Kidney (tissue), 14 donors: ENCODE results near the gene OR10AG1. TPM values are rescaled to one million over a fixed set of nuclear protein-coding genes. Genes with fewer than 3 reads are reported as not detected.

Source experiments
- DNase-seq, 5 donors: peaks; one replicate each; pipeline ENCODE4 v3.0.0-alpha.2; 2013 to 2020
- FAIRE-seq: peaks from 2 replicates; lab custom pipeline; 2012; peaks lifted over from hg19 to GRCh38; lab: Jason Lieb, UNC
- H3K27ac ChIP-seq, 2 donors: one replicate each; pipeline ENCODE4 v1.7.0; 2013; ENCODE audit warnings: low read depth in 2 of 2, low read length in 2 of 2, inconsistent platforms in 1 of 2
- H3K27me3 ChIP-seq: one replicate; pipeline ENCODE4 v1.7.1; 2013; ENCODE audit warnings: low read length, inconsistent platforms; ENCODE audit not compliant: control insufficient read depth, insufficient read depth
- H3K36me3 ChIP-seq, 3 donors: one replicate each; pipeline versions ENCODE4 v1.7.0 to v1.7.1; 2013; ENCODE audit warnings: low read length in 3 of 3, control low read depth in 1 of 3, inconsistent platforms in 1 of 3; ENCODE audit not compliant: insufficient read depth in 3 of 3, control insufficient read depth in 2 of 3
- H3K4me1 ChIP-seq, 3 donors: one replicate each; pipeline versions ENCODE4 v1.7.0 to v1.7.1; 2013; ENCODE audit warnings: low read length in 3 of 3, inconsistent platforms in 1 of 3, low read depth in 1 of 3; ENCODE audit not compliant: control insufficient read depth in 2 of 3, insufficient read depth in 2 of 3
- H3K4me3 ChIP-seq, 3 donors: one replicate each; pipeline versions ENCODE4 v1.7.0 to v1.8.1; 2013; ENCODE audit warnings: low read length in 3 of 3, control low read depth in 1 of 3, inconsistent platforms in 1 of 3
- H3K9ac ChIP-seq, 3 donors: one replicate each; pipeline versions ENCODE4 v1.7.0 to v1.7.1; 2013; ENCODE audit warnings: low read length in 3 of 3, control low read depth in 1 of 3, inconsistent platforms in 1 of 3
- H3K9me3 ChIP-seq, 3 donors: one replicate each; pipeline versions ENCODE4 v1.7.0 to v1.7.1; 2013; ENCODE audit warnings: low read length in 3 of 3, control low read depth in 1 of 3, inconsistent platforms in 1 of 3; ENCODE audit not compliant: control insufficient read depth in 2 of 3, insufficient read depth in 1 of 3
- intact Hi-C: fragments of 100-400 bp; cut with DNase I; formaldehyde crosslinking; loops from one replicate; pipeline ENCODE4 v1.11.1; 2022
- polyA plus RNA-seq: library from polyadenylated mRNA; stranded (reverse); fragments of 350-450 nt; fragmentation: Illumina TruSeq; extraction: RNeasy Lipid Tissue Mini Kit (QIAGEN cat#74804); gene quantifications from one replicate; pipeline ENCODE4 v1.2.3, GENCODE V29; 2014; ENCODE audit warnings: low read depth, low replicate concordance; ENCODE audit not compliant: insufficient read depth
- total RNA-seq: library from RNA; stranded (reverse); fragmentation: NEBNext Ultra II Directional; extraction: Animal tissue kit (Norgen Biotek cat#: 25700); gene quantifications from one replicate; pipeline ENCODE4 v1.2.1, GENCODE V29; 2021
- TF ChIP-seq, protein P1 (sequence below): IDR thresholded peaks from 3 replicates; pipeline ENCODE4 v1.5.1; 2012; ENCODE audit warnings: mild to moderate bottlenecking, moderate library complexity, borderline replicate concordance; ENCODE audit not compliant: insufficient read depth; ENCODE audit errors: extremely low read depth
- donor health status: control.
- donor health status: control.
- donor health status: control.
- donor health status: control.
- donor health status: control.
- donor health status: DM: yes; HTN: yes; CAD: no.
- donor health status: Normal renal cell carcinoma (clear cell type).

The OR10AG1 gene
- total and polyA plus RNA-seq, 2 donors from 2014 or later, result not detected

DNA sequence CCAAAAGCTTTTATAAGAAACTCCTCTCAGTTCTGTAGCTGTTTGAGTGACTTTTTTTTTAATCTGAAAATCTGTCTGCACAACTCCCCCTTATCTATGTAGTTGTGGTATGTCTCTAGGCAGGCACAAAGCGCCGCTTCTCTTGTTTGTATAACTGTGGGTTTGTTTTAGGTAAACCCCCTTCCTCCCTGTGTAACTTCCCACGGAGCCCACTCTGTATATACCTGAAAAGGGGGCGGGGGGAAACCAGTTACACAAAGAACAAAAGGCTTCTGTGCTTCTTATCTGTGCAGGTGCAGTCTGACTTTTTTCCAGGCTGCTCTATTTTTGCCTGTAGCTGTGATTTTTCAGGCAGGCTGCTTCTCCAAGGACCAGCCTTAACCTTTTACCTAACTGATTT is 13.2 kb downstream of the OR10AG1 start:
- H3K4me1 ChIP-seq, result no peaks in the 10 kb centered on the region
- H3K9ac ChIP-seq, result no peak overlapping the region
- intact Hi-C loops, result no loop called here
- no peak overlapping the region for H3K27ac ChIP-seq
- no peaks in the 10 kb centered on the region for H3K9me3 ChIP-seq
- H3K27me3 ChIP-seq, result no peaks in the 10 kb centered on the region
- FAIRE-seq, result no peak
- TF ChIP-seq, protein P1, sequence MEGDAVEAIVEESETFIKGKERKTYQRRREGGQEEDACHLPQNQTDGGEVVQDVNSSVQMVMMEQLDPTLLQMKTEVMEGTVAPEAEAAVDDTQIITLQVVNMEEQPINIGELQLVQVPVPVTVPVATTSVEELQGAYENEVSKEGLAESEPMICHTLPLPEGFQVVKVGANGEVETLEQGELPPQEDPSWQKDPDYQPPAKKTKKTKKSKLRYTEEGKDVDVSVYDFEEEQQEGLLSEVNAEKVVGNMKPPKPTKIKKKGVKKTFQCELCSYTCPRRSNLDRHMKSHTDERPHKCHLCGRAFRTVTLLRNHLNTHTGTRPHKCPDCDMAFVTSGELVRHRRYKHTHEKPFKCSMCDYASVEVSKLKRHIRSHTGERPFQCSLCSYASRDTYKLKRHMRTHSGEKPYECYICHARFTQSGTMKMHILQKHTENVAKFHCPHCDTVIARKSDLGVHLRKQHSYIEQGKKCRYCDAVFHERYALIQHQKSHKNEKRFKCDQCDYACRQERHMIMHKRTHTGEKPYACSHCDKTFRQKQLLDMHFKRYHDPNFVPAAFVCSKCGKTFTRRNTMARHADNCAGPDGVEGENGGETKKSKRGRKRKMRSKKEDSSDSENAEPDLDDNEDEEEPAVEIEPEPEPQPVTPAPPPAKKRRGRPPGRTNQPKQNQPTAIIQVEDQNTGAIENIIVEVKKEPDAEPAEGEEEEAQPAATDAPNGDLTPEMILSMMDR, result no peak
- DNase-seq, result no peak
- no peaks in the 10 kb centered on the region for H3K36me3 ChIP-seq
- no peak overlapping the region for H3K4me3 ChIP-seq

DNA sequence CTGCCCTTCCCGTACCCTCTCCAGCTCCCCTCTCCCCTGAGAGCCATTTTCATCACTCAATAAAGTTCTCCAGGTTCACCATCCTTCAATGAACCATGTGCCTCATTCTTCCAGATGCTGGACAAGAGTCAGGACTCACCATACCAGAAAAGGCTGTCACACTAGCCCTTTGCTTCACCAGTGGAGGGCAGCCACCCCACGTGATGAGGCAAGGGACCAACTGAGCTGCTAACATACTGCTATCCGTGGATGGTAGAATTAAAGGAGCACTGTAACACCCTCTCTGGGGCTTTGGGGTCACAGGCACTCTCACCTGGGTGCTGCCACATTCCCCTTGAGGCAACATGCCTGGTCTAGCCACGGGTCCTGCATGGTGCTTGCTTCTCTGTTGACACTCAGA is 20.4 kb downstream of the OR10AG1 start:
- intact Hi-C loops, result no loop called here
- DNase-seq, result no peak
- FAIRE-seq, result no peak

DNA sequence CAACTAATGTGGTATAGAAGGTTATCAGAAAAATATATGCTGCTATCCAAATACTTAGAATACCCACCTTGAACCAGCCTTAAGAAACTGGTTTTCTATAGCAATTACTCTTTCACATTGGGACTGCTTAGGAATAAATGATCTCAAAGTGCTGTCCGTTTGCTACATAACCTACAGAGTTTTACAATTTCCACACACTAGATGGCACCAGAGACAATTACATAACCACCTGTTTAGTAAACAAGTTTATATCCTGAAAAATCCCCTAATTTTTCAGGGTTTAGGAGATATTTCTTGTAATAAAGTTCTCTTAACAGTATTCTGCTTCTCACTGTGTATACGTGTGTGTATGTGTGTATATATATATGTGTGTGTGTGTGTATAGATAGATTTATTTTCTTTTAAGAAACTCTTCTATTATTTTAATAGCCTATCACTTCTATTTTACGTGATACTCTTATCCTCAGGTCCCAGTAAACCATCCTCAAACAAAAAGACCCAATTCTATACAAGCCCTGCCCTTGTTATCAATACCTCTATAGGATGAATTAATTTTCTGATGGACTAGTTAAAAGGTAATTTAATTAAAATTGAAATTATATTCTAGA is 26.9 kb downstream of the OR10AG1 start:
- Histone ChIP-seq H3K27ac (no peak overlapping the region), H3K4me1 (no peaks in the 10 kb centered on the region), H3K9me3 (no peaks in the 10 kb centered on the region), H3K9ac (no peak overlapping the region), H3K27me3 (no peaks in the 10 kb centered on the region), H3K4me3 (no peak overlapping the region), H3K36me3 (no peaks in the 10 kb centered on the region)
- DNase-seq (peak in 2 of 5 donors; percentile 34 to 56), FAIRE-seq (peak; percentile 27)
- intact Hi-C loops, result no loop called here
- TF ChIP-seq, protein P1, result peak; percentile 39

More for the DNA sequence above, 20.4 kb downstream of the OR10AG1 start:
- TF ChIP-seq, protein P1, result no peak
- Histone ChIP-seq H3K36me3 (no peaks in the 10 kb centered on the region), H3K9me3 (no peaks in the 10 kb centered on the region), H3K27ac (no peak overlapping the region), H3K9ac (no peak overlapping the region), H3K27me3 (no peaks in the 10 kb centered on the region), H3K4me1 (no peaks in the 10 kb centered on the region), H3K4me3 (no peak overlapping the region)

DNA sequence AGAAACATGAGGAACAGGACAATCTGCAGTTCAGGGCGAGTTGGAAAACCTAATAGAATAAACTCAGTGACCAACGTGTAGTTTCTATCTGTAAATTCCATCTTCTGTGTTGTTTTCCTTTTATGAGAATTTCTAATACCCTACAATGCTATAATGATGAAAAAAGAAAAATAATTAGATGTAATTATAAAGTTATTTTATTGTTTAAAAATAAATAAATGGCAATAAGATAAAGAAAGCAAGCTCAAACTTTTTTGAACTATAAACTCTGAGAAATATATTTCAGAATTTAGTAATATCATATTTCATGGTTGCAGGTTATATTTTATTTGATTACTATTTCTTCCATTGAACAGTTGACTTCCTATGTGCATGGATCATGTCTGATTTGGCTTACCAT is 33.4 kb downstream of the OR10AG1 start, which contains the start of gene OR5I1:
Gene OR5I1 (minus strand): TSS at position 101 of the 400 bp plus-strand sequence. CDS start 0 bp downstream, at position 101.
- H3K36me3 ChIP-seq, result no peaks in the 10 kb centered on the region
- no peaks in the 10 kb centered on the region for H3K9me3 ChIP-seq
- no peak within 1 kb of the TSS for H3K4me3 ChIP-seq
- no peaks in the 10 kb centered on the region for H3K27me3 ChIP-seq
- intact Hi-C loops, result no loop called here
- TF ChIP-seq, protein P1, result no peak
- FAIRE-seq (no peak), DNase-seq (no peak)
- H3K27ac ChIP-seq, result no peak within 1 kb of the TSS
- H3K4me1 ChIP-seq, result no peaks in the 10 kb centered on the region
- H3K9ac ChIP-seq, result no peak within 1 kb of the TSS
